Thyroid gland (tissue), 4 donors: ENCODE results near the gene CST9. TPM values are rescaled to one million over a fixed set of nuclear protein-coding genes. Genes with fewer than 3 reads are reported as not detected.

Experiments
- DNase-seq, 2 donors: peaks; one replicate each; pipeline ENCODE4 v3.0.0-alpha.2; 2019
- H3K27ac ChIP-seq, 3 donors: fragments of 200-600 bp; sonication (generic); 1 replicate in 2 of 3; 2 replicates in 1 of 3; pipeline ENCODE4 v1.5.1; 2016 to 2019; ENCODE audit warnings: mild to moderate bottlenecking in 1 of 3, moderate library complexity in 1 of 3
- H3K27me3 ChIP-seq: fragments of 200-600 bp; sonication (generic); one replicate; pipeline ENCODE4 v1.5.1; 2019
- H3K36me3 ChIP-seq, 2 donors: fragments of 200-600 bp; sonication (generic); one replicate each; pipeline ENCODE4 v1.5.1; 2016 to 2019
- H3K4me1 ChIP-seq, 2 donors: fragments of 200-600 bp; sonication (generic); one replicate each; pipeline ENCODE4 v1.5.1; 2017 to 2019
- H3K4me3 ChIP-seq, 3 donors: fragments of 200-600 bp; sonication (generic); replicated peaks in 1 of 3; 1 replicate in 2 of 3; 2 replicates in 1 of 3; pipeline ENCODE4 v1.5.1; 2016; ENCODE audit warnings: mild to moderate bottlenecking in 1 of 3
- H3K9me3 ChIP-seq: fragments of 200-600 bp; sonication (generic); one replicate; pipeline ENCODE4 v1.5.1; 2017
- CTCF ChIP-seq, 6 experiments: fragments of 200-600 bp in 3 of 6; fragments of 450-650 bp in 3 of 6; sonication (generic) in 3 of 6; IDR thresholded peaks; one replicate each; pipeline ENCODE4 v1.5.1; 2016 to 2019; ENCODE audit warnings: antibody characterized with exemption in 6 of 6, mild to moderate bottlenecking in 2 of 6, inconsistent platforms in 1 of 6, moderate library complexity in 1 of 6
- POLR2A ChIP-seq, 2 donors: fragments of 450-650 bp; IDR thresholded peaks; one replicate each; pipeline ENCODE4 v1.6.1; 2017; ENCODE audit warnings: antibody characterized with exemption in 2 of 2, mild to moderate bottlenecking in 2 of 2, moderate library complexity in 1 of 2
- WGBS, 2 donors: methylation state at CpG; one replicate each; pipeline ENCODE4 v1.1.5; 2017; 5-methylcytosine and 5-hydroxymethylcytosine counted together
- intact Hi-C: fragments of 100-400 bp; cut with DNase I; formaldehyde crosslinking; loops from one replicate; pipeline ENCODE4 v1.15.1; 2023
- total RNA-seq, 4 donors: library from RNA; depleted of rRNA; stranded (reverse); fragments of >200 nt; gene quantifications; one replicate each; pipeline ENCODE4 v1.2.3, GENCODE V29; 2016

The CST9 gene
- total RNA-seq, 4 donors from 2014 or later = not detected

GRCh38 chr20:23570178-23570760, 35.4 kb downstream of the CST9 start:
- Histone ChIP-seq H3K36me3 (no peaks in the 10 kb centered on the region), H3K27me3 (no peaks in the 10 kb centered on the region), H3K4me3 (no peak overlapping the region), H3K27ac (no peak overlapping the region), H3K4me1 (no peaks in the 10 kb centered on the region), H3K9me3 (no peaks in the 10 kb centered on the region)
- 79 to 82% methylated on average over 2 of the region's 2 CpGs for WGBS, 2 donors
- no peak for DNase-seq
- intact Hi-C loops = no loop called here
- TF ChIP-seq CTCF (IDR thresholded peaks at IDR 0.05) (no peak), POLR2A (IDR thresholded peaks at IDR 0.05) (no peak)

GRCh38 chr20:23569570-23569969, 36.1 kb downstream of the CST9 start:
- Histone ChIP-seq H3K4me3 (no peak overlapping the region), H3K27me3 (no peaks in the 10 kb centered on the region), H3K9me3 (no peaks in the 10 kb centered on the region), H3K27ac (no peak overlapping the region), H3K36me3 (no peaks in the 10 kb centered on the region), H3K4me1 (no peaks in the 10 kb centered on the region)
- intact Hi-C loops = no loop called here
- no peak for DNase-seq
- no peak for TF ChIP-seq POLR2A (IDR thresholded peaks at IDR 0.05)
- no peak for TF ChIP-seq CTCF (IDR thresholded peaks at IDR 0.05)
- WGBS, 2 donors = 80 to 100% methylated on average over 1 of the region's 1 CpG

- Histone ChIP-seq H3K36me3 (no peaks in the 10 kb centered on the region), H3K27me3 (no peaks in the 10 kb centered on the region), H3K4me1 (no peaks in the 10 kb centered on the region), H3K9me3 (no peaks in the 10 kb centered on the region), H3K27ac (no peak overlapping the region), H3K4me3 (no peak overlapping the region)
- no peak for TF ChIP-seq POLR2A (IDR thresholded peaks at IDR 0.05)
- TF ChIP-seq CTCF (IDR thresholded peaks at IDR 0.05) = no peak
- intact Hi-C loops = no loop called here
- no peak for DNase-seq
- 85 to 93% methylated on average over 1 of the region's 1 CpG for WGBS, 2 donors
Observed at GRCh38 chr20:23568971-23569330, 36.8 kb downstream of the CST9 start.

GRCh38 chr20:23568320-23568970, 37.3 kb downstream of the CST9 start, which contains the start of gene CST9L:
TSS of gene CST9L (minus strand) at chr20:23568484. CDS start at chr20:23568450, 34 bp downstream.
- TF ChIP-seq POLR2A (IDR thresholded peaks at IDR 0.05) (no peak), CTCF (IDR thresholded peaks at IDR 0.05) (no peak)

GRCh38 chr20:23566199-23566932, 39.4 kb downstream of the CST9 start:
- no peaks in the 10 kb centered on the region for H3K36me3 ChIP-seq
- no peaks in the 10 kb centered on the region for H3K4me1 ChIP-seq
- no peaks in the 10 kb centered on the region for H3K9me3 ChIP-seq
- intact Hi-C loops = no loop called here
- 83 to 85% methylated on average over 6 to 7 of the region's 7 CpGs for WGBS, 2 donors
- H3K27ac ChIP-seq = no peak overlapping the region
- no peaks in the 10 kb centered on the region for H3K27me3 ChIP-seq
- TF ChIP-seq CTCF (IDR thresholded peaks at IDR 0.05) = no peak
- TF ChIP-seq POLR2A (IDR thresholded peaks at IDR 0.05) = no peak
- no peak overlapping the region for H3K4me3 ChIP-seq
- DNase-seq = no peak

More at GRCh38 chr20:23568320-23568970, 37.3 kb downstream of the CST9 start, which contains the start of gene CST9L:
- WGBS, 2 donors = 60 to 65% methylated on average over 10 to 11 of the region's 11 CpGs
- no peak within 1 kb of the TSS for H3K27ac ChIP-seq
- DNase-seq = no peak
- intact Hi-C loops = no loop called here
- H3K4me1 ChIP-seq = no peaks in the 10 kb centered on the region
- no peaks in the 10 kb centered on the region for H3K27me3 ChIP-seq
- H3K36me3 ChIP-seq = no peaks in the 10 kb centered on the region
- H3K9me3 ChIP-seq = no peaks in the 10 kb centered on the region
- no peak within 1 kb of the TSS for H3K4me3 ChIP-seq
